Endothelial cell of umbilical vein (primary cell): ENCODE measurements around the gene CHCHD3. TPM values are rescaled to one million over a fixed set of nuclear protein-coding genes. Genes with fewer than 3 reads are reported as not detected.

Experiments used
- BruUV-seq: library from RNA; stranded (reverse); fragments of 400-500 nt; replicated peaks from 2 replicates; lab custom pipeline; 2021; lab: Mats Ljungman, UMichigan
- CTCF ChIA-PET: fragments of 300-600, 350-600 bp; sonication (Branson Sonifier 250); formaldehyde crosslinking; loops from one replicate; lab custom pipeline; 2021; ENCODE audit warnings: antibody characterized with exemption, inconsistent platforms; lab: Charles Lee
- POLR2A ChIA-PET: fragments of 300-600, 350-600 bp; sonication (Branson Sonifier 250); formaldehyde crosslinking; loops from one replicate; lab custom pipeline; 2021; ENCODE audit warnings: antibody characterized with exemption, inconsistent platforms; lab: Charles Lee
- DNase-seq: peaks from one replicate; pipeline ENCODE4 v3.0.0-alpha.2; 2011; ENCODE audit warnings: low read depth, low spot score
- FAIRE-seq: peaks from 2 replicates; lab custom pipeline; 2011; peaks lifted over from hg19 to GRCh38; lab: Jason Lieb, UNC
- H2AFZ ChIP-seq: 2 replicates; pipeline ENCODE4 v1.6.0; 2012; ENCODE audit warnings: low read depth, low read length, control low read depth, inconsistent platforms
- H3K27ac ChIP-seq: 2 replicates; pipeline ENCODE4 v1.5.1; 2011; ENCODE audit warnings: low read depth, mild to moderate bottlenecking, control low read depth, low read length, moderate library complexity; ENCODE audit not compliant: insufficient read depth
- H3K27me3 ChIP-seq, 2 experiments: 2 replicates each; pipeline versions ENCODE4 v1.6.0 to v1.6.1; 2011; ENCODE audit warnings: low read length in 2 of 2, mixed read lengths in 1 of 2; ENCODE audit not compliant: control insufficient read depth in 2 of 2, insufficient read depth in 2 of 2
- H3K36me3 ChIP-seq, 2 experiments: 2 replicates in 1 of 2; 3 replicates in 1 of 2; pipeline ENCODE4 v1.5.1; 2011; ENCODE audit warnings: low read length in 2 of 2, mild to moderate bottlenecking in 1 of 2, moderate library complexity in 1 of 2; ENCODE audit not compliant: control insufficient read depth in 2 of 2, insufficient read depth in 2 of 2; ENCODE audit errors: extremely low read depth in 1 of 2
- H3K4me1 ChIP-seq: 3 replicates; pipeline ENCODE4 v1.5.1; 2011; ENCODE audit warnings: mild to moderate bottlenecking, low read length; ENCODE audit not compliant: control insufficient read depth, insufficient read depth; ENCODE audit errors: extremely low read depth
- H3K4me2 ChIP-seq: 2 replicates; pipeline ENCODE4 v1.6.1; 2011; ENCODE audit warnings: low read length, control low read depth, mixed read lengths; ENCODE audit not compliant: insufficient read depth
- H3K4me3 ChIP-seq, 3 experiments: fragments of 200-600 bp in 1 of 3; sonication (generic), shearing (Covaris generic) in 1 of 3; replicated peaks in 1 of 3; 2 replicates each; pipeline ENCODE4 v1.5.1; 2011 to 2016; ENCODE audit warnings: control low read depth in 3 of 3, low read length in 3 of 3, mild to moderate bottlenecking in 2 of 3, inconsistent platforms in 1 of 3, low read depth in 1 of 3, moderate library complexity in 1 of 3; ENCODE audit not compliant: insufficient read depth in 1 of 3
- H3K79me2 ChIP-seq: 2 replicates; pipeline ENCODE4 v1.6.0; 2012; ENCODE audit warnings: low read length, inconsistent platforms; ENCODE audit not compliant: control insufficient read depth, insufficient read depth
- H3K9ac ChIP-seq: replicated peaks from 2 replicates; pipeline ENCODE3; 2011; ENCODE audit warnings: low read length, control low read depth; ENCODE audit not compliant: insufficient read depth; ENCODE audit errors: extremely low read depth
- H3K9me1 ChIP-seq: replicated peaks from 3 replicates; pipeline ENCODE4 v1.6.0; 2011; ENCODE audit warnings: mild to moderate bottlenecking, low read length; ENCODE audit not compliant: control insufficient read depth, insufficient read depth; ENCODE audit errors: extremely low read depth
- H3K9me3 ChIP-seq: replicated peaks from 2 replicates; pipeline ENCODE4 v1.5.1; 2012; ENCODE audit warnings: low read length, inconsistent platforms; ENCODE audit not compliant: control insufficient read depth, insufficient read depth
- H4K20me1 ChIP-seq: replicated peaks from 2 replicates; pipeline ENCODE3; 2011; ENCODE audit warnings: mild to moderate bottlenecking, low read length; ENCODE audit not compliant: control insufficient read depth, insufficient read depth; ENCODE audit errors: extremely low read depth
- EZH2 ChIP-seq: IDR thresholded peaks from 2 replicates; pipeline ENCODE4 v1.6.1; 2012; ENCODE audit warnings: borderline replicate concordance, low read depth, mild to moderate bottlenecking, moderate library complexity, low read length, inconsistent platforms; ENCODE audit not compliant: severe bottlenecking
- FOS ChIP-seq: IDR thresholded peaks from 2 replicates; pipeline ENCODE4 v1.6.1; 2011; ENCODE audit warnings: mild to moderate bottlenecking, low read length, moderate library complexity, borderline replicate concordance; ENCODE audit not compliant: insufficient read depth
- GATA2 ChIP-seq: IDR thresholded peaks from 2 replicates; pipeline ENCODE4 v1.7.0; 2011; ENCODE audit warnings: low read depth, mild to moderate bottlenecking, moderate library complexity, mixed read lengths, low read length; ENCODE audit not compliant: insufficient read length, insufficient read depth
- JUN ChIP-seq: IDR thresholded peaks from 2 replicates; pipeline ENCODE4 v1.6.1; 2011; ENCODE audit warnings: borderline replicate concordance, low read depth; ENCODE audit not compliant: insufficient read length, insufficient read depth
- MAX ChIP-seq: IDR thresholded peaks from 2 replicates; pipeline ENCODE4 v1.6.1; 2011; ENCODE audit not compliant: insufficient read depth, insufficient read length
- MYC ChIP-seq: IDR thresholded peaks from one replicate; pipeline ENCODE4 v1.6.1; 2011; ENCODE audit warnings: mild to moderate bottlenecking, low read depth, low read length
- POLR2A ChIP-seq: IDR thresholded peaks from 2 replicates; pipeline ENCODE4 v1.6.1; 2012; ENCODE audit warnings: low read depth, mild to moderate bottlenecking, control low read depth, low read length
- POLR2AphosphoS5 ChIP-seq: IDR thresholded peaks from 2 replicates; pipeline ENCODE4 v1.6.1; 2012; ENCODE audit warnings: low read depth, mild to moderate bottlenecking, control low read depth, low read length, moderate library complexity; ENCODE audit not compliant: insufficient read depth
- dilution Hi-C: fragments of 300-500 bp; cut with MboI; formaldehyde crosslinking; loops from one replicate; pipeline ENCODE4 v1.15.0; 2019; ENCODE audit warnings: low sequenced_read_pairs; ENCODE audit not compliant: extremely low pct_ligation_motif_present
- intact Hi-C: fragments of 100-400 bp; cut with micrococcal nuclease; formaldehyde crosslinking; loops from one replicate; pipeline ENCODE4 v1.10.0; 2022
- polyA plus RNA-seq, 4 experiments: library from polyadenylated mRNA; depleted of rRNA in 3 of 4; stranded (reverse) in 3 of 4; unstranded in 1 of 4; fragments of >200 nt; gene quantifications; 2 replicates each; pipeline versions ENCODE4 v1.2.1 to v1.2.3, GENCODE V29; 2011 to 2012; ENCODE audit warnings: missing spikeins in 1 of 4
- total RNA-seq: library from RNA; stranded (reverse); gene quantifications from 2 replicates; pipeline ENCODE4 v1.2.3, GENCODE V29; 2021
- TF ChIP-seq, protein P1 (sequence below), 2 donors: IDR thresholded peaks; 1 replicate in 1 of 2; 2 replicates in 1 of 2; pipeline ENCODE4 v1.5.1; 2011; ENCODE audit warnings: low read length in 2 of 2, mild to moderate bottlenecking in 2 of 2, moderate library complexity in 2 of 2, control low read depth in 1 of 2, inconsistent platforms in 1 of 2, low read depth in 1 of 2; ENCODE audit not compliant: insufficient read depth in 1 of 2; ENCODE audit errors: extremely low read depth in 1 of 2

The CHCHD3 gene
- total and polyA plus RNA-seq, 2 donors (not counting 3 experiments of a cell fraction or from before 2014, with no cell fraction given): 22.0 to 63.7 TPM

DNA sequence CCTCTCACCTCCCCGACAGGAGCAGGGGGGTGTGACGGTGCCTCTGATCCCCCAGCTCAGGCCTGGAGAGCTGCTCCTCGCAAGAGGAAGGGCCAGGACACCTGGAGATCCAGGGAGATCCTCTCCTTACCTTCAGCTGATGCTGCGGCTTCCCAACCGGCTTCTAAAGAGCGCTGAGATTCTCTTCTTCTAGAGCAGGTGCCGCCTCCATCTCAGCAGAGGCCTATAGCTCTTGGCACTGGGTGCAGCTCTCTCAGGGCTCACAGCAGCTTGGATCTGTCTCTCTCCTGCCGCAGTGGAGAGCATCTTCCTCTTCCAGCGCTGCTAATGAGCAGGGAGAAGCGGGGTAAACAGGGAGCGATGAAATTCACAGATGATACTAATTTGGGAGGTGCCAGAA, 316.0 kb downstream of the CHCHD3 start:
- Histone ChIP-seq H4K20me1 (no peaks in the 10 kb centered on the region), H3K79me2 (no peaks in the 10 kb centered on the region), H3K9me1 (no peaks in the 10 kb centered on the region), H3K36me3 (no peaks in the 10 kb centered on the region), H3K27me3 (peaks cover 0 to 4% of the 10 kb centered on the region in 2 experiments), H3K27ac (no peak overlapping the region), H3K9me3 (no peaks in the 10 kb centered on the region), H3K4me2 (no peak overlapping the region), H2AFZ (no peak overlapping the region), H3K9ac (no peak overlapping the region), H3K4me3 (no peak overlapping the region), H3K4me1 (no peaks in the 10 kb centered on the region)
- DNase-seq: no peak
- POLR2A ChIA-PET: no interaction called here
- no peak for FAIRE-seq
- dilution Hi-C loops: no loop called here
- intact Hi-C loops: no loop called here
- BruUV-seq: no TSS peak
- CTCF ChIA-PET: no interaction called here
- TF ChIP-seq POLR2A (no peak), MYC (no peak), EZH2 (no peak), MAX (no peak), POLR2AphosphoS5 (no peak), FOS (no peak), GATA2 (no peak), JUN (no peak)
- TF ChIP-seq, protein P1, sequence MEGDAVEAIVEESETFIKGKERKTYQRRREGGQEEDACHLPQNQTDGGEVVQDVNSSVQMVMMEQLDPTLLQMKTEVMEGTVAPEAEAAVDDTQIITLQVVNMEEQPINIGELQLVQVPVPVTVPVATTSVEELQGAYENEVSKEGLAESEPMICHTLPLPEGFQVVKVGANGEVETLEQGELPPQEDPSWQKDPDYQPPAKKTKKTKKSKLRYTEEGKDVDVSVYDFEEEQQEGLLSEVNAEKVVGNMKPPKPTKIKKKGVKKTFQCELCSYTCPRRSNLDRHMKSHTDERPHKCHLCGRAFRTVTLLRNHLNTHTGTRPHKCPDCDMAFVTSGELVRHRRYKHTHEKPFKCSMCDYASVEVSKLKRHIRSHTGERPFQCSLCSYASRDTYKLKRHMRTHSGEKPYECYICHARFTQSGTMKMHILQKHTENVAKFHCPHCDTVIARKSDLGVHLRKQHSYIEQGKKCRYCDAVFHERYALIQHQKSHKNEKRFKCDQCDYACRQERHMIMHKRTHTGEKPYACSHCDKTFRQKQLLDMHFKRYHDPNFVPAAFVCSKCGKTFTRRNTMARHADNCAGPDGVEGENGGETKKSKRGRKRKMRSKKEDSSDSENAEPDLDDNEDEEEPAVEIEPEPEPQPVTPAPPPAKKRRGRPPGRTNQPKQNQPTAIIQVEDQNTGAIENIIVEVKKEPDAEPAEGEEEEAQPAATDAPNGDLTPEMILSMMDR (IDR thresholded peaks at IDR 0.05; ENCODE audit: extremely low read depth in 1 of 2, insufficient read depth in 1 of 2, low read depth in 1 of 2, low read length in 2 of 2): no peak
